C4-2B (cell line): ENCODE results near the gene ACSL3.

ENCODE experiments used
- ZFX ChIP-seq: fragments of 450-650 bp; IDR thresholded peaks from 2 replicates; pipeline ENCODE4 v1.6.1; 2017
- TF ChIP-seq, protein P1 (sequence below): fragments of 450-650 bp; conservative IDR thresholded peaks from 2 replicates; pipeline ENCODE4 v1.5.1; 2017; ENCODE audit warnings: mild to moderate bottlenecking

DNA sequence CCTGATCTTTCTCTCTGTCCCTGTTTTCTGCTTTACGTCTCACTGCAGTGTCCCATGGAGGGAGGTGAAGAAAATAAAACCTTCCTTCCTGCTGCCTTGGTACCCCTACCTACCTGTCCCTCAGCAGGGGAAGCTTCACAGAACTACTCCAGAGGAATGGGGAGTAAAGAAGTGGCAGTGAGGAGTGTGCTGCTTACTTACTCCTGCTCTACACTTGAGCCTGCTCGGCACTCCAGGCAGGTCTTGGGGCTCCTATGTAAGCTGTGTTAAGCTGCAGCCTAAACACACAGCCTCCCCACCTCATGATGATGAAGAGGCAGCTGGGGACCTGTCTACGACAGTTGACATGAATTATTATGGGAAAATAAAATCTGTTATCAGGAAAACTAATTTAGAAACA lies 72.6 kb downstream of the ACSL3 start:
- TF ChIP-seq, protein P1, sequence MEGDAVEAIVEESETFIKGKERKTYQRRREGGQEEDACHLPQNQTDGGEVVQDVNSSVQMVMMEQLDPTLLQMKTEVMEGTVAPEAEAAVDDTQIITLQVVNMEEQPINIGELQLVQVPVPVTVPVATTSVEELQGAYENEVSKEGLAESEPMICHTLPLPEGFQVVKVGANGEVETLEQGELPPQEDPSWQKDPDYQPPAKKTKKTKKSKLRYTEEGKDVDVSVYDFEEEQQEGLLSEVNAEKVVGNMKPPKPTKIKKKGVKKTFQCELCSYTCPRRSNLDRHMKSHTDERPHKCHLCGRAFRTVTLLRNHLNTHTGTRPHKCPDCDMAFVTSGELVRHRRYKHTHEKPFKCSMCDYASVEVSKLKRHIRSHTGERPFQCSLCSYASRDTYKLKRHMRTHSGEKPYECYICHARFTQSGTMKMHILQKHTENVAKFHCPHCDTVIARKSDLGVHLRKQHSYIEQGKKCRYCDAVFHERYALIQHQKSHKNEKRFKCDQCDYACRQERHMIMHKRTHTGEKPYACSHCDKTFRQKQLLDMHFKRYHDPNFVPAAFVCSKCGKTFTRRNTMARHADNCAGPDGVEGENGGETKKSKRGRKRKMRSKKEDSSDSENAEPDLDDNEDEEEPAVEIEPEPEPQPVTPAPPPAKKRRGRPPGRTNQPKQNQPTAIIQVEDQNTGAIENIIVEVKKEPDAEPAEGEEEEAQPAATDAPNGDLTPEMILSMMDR, result no peak
- no peak for TF ChIP-seq ZFX
